GM20000 (cell line): ENCODE data around the gene KRT74.

Experiments
- DNase-seq: peaks from one replicate; pipeline ENCODE4 v3.0.0; 2012; ENCODE audit warnings: low spot score
- TF ChIP-seq, protein P1 (sequence below): IDR thresholded peaks from 2 replicates; pipeline ENCODE4 v1.5.1; 2012; ENCODE audit warnings: mild to moderate bottlenecking, control low read depth; ENCODE audit errors: extremely low read depth, missing control alignments

Gene KRT74

DNA sequence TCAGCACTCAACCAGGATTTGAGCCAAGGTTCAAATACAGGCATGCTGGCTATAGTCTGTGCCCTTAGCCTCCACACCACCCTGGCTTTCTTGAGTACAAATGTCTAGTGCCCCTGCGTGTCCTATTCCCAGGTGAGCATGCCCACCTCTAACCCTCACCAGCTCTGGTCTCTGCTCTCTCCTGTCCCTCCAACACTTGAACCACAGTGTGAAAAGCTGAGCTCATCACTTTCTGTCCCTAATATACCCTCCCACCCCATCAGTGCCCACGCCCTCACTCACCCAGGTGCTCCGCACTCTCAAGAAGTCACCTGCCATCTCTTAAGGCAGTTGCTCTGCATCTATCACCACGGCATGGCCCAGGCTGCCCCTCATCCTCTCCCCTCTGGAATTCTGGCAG, 13.7 kb downstream of the KRT74 start:
- DNase-seq: no peak
- TF ChIP-seq, protein P1, sequence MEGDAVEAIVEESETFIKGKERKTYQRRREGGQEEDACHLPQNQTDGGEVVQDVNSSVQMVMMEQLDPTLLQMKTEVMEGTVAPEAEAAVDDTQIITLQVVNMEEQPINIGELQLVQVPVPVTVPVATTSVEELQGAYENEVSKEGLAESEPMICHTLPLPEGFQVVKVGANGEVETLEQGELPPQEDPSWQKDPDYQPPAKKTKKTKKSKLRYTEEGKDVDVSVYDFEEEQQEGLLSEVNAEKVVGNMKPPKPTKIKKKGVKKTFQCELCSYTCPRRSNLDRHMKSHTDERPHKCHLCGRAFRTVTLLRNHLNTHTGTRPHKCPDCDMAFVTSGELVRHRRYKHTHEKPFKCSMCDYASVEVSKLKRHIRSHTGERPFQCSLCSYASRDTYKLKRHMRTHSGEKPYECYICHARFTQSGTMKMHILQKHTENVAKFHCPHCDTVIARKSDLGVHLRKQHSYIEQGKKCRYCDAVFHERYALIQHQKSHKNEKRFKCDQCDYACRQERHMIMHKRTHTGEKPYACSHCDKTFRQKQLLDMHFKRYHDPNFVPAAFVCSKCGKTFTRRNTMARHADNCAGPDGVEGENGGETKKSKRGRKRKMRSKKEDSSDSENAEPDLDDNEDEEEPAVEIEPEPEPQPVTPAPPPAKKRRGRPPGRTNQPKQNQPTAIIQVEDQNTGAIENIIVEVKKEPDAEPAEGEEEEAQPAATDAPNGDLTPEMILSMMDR: no peak

DNA sequence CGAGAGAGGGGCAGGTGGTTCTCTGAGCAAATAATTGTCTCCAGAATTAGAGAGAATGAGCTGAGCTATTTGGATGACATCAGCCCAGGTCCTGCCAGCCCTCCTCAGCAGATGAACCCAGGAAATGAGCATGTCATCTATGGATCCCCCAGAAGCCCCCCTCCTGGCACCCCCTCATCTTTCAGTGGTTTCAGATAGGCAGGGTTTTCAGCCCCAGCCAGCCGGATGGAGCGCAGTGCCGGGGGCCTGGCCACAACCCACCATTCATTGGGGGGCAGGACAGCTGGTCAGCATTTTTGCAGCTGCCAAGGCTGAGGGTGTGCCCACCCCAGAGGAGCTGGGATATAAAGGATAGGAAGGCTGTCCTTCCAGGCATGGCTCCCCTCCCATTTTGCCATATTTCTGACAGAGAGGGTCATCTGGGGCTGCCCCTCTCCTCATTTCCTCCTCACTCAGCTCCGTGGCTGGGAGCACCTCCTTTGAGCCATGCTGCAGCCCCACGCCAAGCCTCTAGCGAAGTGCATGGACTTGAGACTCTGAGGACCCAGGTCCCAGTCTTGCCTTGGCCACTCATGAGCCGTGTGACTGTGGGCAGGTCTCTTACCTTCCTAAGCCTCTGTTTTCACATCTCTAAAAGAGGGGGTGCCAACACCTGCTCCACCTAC, 14.7 kb downstream of the KRT74 start:
- TF ChIP-seq, protein P1: no peak
- DNase-seq: no peak

DNA sequence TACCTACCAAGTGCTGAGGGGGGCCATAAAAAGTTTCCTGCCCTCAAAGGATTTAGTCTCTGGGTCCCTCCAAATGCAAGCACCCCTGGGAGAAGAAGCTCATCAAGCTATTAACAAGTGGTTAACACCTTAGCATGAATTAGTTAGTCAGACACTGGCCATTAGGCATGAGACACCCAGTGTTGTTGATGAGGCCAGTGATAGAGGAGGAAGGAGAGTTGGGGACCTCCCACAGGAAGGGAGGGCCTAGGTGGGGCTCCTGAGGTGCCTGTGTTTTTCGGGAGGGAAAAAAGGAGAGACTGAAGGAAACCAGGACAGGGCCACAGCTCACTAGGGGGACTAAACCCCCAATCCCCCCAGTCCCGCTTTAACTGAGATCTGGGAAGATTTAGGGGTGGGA, 16.2 kb downstream of the KRT74 start:
- TF ChIP-seq, protein P1: no peak
- no peak for DNase-seq

DNA sequence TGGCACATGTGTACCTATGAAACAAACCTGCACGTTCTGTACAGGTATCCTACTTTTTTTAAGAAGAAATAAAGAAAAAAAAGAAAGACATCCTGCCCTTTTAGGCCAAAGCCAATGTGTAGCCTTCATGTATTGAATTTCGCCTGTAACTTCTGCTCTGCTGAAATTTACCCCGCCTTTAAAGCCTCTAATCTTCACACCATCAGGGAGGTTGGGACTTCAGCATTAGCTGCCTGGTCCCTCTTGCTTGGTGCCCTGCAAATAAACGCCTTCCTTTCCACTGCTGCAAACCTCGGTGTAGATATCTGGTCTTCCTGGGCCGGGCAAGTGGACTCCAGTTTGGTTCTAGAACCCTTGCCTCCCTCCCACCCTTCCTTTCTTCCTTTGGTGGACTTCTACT, 18.1 kb downstream of the KRT74 start:
- no peak for DNase-seq
- TF ChIP-seq, protein P1: no peak

DNA sequence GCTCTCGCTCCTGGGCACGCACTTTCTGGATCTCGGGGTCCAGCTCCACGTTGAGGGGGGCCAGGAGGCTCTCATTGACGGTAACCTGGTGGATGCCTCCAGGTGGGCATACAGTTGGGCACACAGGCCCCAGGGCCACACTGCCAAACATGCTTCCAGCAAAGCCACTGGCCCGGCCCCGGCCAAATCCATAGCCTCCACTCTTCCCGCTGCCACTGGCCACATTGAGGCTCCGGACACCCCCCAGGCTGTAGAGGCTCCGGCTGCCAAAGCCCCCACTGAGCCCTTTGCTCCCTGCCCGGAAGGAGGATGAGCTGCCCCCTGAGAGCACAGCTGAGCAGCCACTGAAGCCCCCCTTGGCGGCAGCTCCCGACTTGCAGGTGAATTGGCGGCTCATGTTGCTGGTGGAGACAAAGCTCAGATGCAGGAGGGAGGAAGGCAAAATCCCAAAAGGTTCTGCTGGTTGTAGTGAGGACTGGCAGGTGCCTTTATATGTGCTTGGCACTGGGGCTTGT, 20.9 kb downstream of the KRT74 start, which contains the start of gene KRT71:
TSS of gene KRT71 (minus strand) at position 465 of the 515 bp plus-strand sequence. CDS start at position 397, 68 bp downstream.
- TF ChIP-seq, protein P1: no peak
- DNase-seq: no peak

DNA sequence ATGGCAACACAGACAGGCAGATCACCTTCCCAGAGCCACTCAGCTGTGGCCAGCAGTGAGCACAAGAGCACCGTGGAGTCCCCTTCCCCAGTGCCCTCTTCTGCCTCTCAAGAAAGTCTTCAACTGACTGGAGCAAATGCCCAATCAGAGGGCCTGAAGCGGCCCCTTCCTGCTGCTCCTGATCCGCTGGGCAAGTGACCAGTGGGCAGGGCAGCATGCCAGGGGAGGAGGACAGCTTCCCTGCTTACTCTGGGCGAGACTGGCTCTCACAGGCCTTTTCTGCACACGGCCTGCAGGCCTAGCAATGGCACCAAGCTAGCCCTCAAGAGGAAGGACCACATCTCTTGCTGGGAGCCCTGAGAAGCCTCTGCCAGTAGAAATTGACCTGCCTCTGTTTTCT, 21.6 kb downstream of the KRT74 start:
- DNase-seq: no peak
- TF ChIP-seq, protein P1: no peak

DNA sequence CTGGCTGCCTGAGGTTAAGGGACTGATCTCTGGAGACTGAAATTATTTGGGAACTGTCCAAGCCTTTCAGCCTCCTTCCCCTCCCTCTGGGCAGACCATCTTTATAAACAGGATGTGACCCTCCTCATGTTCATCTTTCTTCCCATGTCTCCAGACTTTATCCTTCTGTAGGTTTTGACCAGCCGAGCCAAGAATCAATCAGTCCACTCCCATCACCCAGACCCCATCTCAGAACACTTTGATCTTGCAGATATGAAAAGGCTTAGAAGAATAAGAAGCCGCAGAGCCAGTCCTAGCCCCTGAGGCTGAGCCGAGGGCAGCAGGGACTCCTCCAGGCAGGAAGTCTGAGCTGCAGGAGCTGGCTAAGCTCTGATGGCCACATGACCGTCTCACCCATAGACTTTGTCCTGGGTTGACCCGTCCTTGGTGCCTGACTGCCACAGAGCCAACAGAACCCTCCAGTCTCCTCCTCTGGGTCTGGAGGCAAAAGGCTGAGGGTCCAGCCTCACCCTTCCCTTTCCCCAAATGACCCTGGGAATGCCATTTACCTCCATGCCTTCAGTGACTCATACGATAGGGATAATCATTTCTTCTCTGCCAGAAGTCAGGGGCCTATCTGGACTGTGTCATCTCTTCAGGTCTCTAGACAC, 22.3 kb downstream of the KRT74 start:
- DNase-seq: no peak
- TF ChIP-seq, protein P1: no peak
